Amniotic stem cell (primary cell): ENCODE data around the gene MRPS23.

Experiments used
- DNase-seq: peaks from one replicate; lab custom pipeline; 2025; lab: John Stamatoyannopoulos, UW

The MRPS23 gene

GRCh38 chr17:57849874-57850754 is at the start of gene MRPS23:
Gene MRPS23, minus strand, starts transcription at chr17:57850044. Its CDS starts 34 bp downstream, at chr17:57850010.
- peak; percentile 99 for DNase-seq

DNA sequence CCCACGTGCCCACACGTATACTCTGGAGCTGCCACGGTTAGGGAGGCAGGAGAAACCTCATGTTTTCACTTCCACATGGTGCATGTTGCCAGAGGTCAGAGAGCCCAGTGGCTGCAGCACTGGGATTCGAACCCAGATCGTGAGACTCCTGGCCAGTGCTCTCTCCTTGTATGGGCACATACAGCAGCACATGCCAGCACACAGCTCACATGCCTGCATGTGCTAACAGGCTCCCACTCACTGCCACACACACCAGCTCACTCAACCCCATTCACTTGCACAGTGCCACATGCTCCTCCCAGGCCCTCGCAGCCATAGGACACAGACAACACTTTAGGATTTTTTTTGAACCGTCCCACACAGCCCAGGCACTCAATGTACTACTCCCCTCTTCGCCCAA is 49.5 kb upstream of the MRPS23 start:
- no peak for DNase-seq

DNA sequence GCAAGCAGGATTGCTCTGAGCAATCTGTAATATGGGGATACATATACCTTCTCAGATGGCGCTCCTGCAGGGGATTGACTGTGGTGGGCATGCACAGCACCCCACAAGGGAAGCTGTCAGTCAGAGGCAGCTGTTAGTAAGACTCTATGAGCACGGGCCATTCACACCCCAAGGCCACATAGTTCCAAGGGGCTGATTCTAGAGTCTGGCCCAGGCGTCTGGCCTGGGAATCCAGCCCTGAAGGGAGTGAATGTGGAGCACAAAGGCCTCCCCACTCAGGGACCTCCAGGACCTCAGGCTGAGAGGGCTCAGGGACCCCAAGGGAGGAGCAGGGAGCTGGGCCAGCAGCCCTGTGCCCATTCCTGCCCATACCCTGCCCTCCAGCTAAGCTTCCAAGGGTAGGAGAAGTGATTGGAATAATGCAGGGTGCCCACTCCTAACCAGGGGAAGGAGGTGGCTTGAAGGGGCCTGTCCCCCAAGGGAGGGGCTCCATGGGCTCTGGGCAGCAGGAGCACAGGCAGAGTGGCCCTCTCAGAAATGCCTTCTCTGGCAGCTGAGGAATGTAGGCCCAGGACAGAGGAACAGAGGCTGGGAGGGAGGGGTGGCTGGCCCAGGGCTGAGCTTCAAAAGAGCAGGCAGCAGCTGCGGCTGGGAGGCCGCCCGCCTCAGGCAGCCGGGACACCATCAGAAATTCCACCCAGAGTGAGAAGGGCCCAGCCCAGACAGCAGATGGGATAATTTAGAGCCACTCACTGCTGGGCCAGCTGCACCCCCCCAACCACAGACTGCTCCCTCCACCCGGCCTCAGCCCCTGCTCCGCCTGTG is 48.9 kb upstream of the MRPS23 start:
- peak; percentile 29 for DNase-seq

GRCh38 chr17:57895382-57896060 is 45.7 kb upstream of the MRPS23 start:
- no peak for DNase-seq

- DNase-seq: no peak
Measured at GRCh38 chr17:57894848-57895247, 45.0 kb upstream of the MRPS23 start.

GRCh38 chr17:57892820-57893595 is 43.2 kb upstream of the MRPS23 start:
- DNase-seq: peak; percentile 97

DNA sequence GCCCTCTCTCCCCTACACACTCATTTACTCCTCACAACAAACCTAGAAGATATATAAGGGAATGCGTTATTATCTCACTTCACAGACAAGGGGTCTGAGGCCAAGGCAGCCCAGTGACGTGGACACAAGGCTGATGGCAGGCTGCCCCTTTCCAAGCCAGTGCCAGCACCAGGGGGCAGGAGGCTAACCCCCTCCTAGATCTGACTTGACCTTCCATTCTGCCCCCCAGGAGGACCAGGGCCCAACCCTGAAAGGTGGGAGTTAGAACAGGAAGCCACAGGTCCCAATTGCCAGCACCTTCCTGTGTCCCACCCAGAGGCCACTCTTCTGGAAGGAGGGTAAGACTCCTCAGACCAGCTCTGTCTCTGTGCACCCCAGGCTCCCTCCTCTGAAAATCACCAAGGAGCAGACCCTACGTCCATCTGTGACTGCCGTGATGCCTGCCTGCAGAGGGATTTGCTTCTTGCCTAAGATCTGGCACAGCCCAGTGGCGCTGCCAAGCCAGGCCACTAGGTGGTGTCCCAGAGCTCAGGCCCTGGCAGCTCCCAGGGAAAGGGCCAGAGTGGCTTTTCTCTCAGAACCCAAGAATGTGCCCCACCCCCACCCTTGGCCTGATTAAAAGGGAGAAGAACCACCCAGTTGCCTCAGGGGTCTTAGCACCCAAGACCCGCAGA is 42.4 kb upstream of the MRPS23 start:
- peak; percentile 79 for DNase-seq

- DNase-seq: no peak
Measured at GRCh38 chr17:57890857-57891232, 41.0 kb upstream of the MRPS23 start.

DNA sequence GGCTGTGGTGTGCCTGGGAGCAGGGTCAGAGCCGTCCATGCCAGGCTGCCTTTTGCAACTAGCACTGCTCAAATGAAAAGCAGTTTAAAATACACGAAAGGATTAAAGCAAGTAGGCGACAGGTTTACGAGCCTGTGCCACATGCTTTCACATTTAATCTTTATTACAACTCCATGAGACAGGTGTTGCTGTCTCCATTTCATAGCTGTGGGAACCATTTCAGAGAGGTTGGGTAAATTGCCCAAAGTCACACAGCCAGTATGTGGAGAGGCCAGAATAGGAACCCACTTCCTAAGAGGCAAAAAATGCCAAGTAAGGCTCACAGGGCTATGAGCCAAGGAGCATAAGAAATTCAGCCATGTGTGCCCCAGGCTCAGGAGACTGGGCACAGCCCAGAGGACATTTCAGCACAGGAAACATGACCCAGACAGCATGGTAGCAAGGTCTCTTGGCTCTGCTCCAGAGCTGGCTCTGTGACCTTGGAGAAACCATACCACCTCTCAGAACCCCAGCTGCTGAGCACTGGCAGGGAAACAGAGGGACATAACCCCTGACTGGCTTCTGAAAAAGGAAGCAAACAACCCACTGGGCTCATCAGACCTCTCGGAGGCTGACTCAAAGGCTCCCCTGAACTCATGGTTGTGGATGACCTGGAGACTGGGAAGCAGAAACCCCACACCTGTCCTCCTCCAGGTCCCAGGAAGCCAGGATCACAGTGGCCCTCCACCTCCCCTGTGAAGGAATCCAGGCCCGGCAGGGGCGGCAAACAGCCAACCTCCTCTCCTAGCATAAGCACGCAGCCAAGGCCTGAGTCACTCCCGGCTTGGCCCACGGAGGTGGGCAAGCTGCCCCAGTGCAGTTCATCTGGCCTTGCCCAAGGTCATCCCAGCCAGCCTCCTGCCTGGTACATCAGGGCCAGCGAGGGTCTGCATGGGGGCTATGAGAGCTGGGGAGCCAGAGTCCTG is 40.3 kb upstream of the MRPS23 start:
- DNase-seq: peak; percentile 39

DNA sequence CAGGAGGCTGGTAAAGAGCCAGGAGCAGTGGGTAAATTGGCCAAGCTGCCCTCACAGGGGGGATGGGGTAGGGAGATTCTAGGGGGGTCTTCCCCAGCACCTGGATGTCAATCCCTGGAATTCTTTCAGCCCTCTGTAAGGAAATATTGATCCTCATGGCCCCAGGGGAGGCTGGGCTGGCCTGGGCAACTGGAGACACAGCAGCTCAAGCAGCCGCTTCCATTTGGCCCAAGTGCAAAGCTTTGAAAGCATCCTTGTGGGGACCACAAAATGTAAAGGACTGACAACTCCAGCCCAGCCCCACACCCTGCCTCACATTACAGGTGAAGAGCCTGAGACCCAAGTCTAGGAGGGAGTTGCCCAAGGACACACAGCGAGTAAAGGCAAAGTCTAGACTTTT is 39.4 kb upstream of the MRPS23 start:
- DNase-seq: no peak

GRCh38 chr17:57888311-57889216 is 38.7 kb upstream of the MRPS23 start:
- no peak for DNase-seq

DNA sequence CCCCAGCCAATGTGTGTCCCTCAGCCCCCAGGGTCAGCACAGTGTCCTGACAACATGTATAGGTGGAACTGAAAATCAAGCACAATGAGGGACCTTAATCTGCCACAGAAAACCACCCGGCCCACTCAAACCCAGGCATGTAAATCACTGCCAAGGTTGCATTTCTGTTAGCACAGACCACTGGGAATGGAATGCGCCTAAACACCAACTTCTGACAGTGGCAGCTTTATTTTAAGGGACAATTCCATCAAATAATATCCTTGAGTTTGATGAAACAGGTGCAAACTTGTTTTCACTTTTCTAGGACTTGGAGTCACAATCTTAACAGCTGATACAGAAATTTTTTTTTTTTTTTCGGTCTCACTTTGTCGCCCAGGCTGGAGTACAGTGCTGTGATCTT is 37.3 kb upstream of the MRPS23 start:
- no peak for DNase-seq

DNA sequence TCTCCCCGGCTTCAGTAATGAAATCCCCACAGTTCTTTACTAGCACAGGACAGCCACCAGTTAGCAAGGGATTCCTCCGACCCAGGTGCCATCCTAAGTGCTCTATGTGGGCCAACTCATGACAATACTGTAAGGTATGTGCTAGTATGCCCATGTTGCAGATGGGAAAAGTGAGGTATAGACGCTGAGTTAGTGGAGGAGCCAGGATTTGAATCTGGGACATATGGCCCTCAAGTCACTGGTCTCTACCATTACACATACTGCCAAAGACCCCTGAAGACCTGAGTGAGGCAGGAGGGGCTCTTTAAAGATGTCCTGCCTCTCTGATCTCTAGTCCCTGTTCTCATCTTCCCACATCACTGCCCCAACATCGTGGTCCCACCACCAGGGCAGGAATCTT is 36.2 kb upstream of the MRPS23 start:
- DNase-seq: no peak

GRCh38 chr17:57885148-57885915 is 35.5 kb upstream of the MRPS23 start:
- no peak for DNase-seq

GRCh38 chr17:57881783-57882351 is 32.0 kb upstream of the MRPS23 start:
- no peak for DNase-seq

- DNase-seq: peak; percentile 72
Measured at GRCh38 chr17:57881143-57881542, 31.3 kb upstream of the MRPS23 start.

DNA sequence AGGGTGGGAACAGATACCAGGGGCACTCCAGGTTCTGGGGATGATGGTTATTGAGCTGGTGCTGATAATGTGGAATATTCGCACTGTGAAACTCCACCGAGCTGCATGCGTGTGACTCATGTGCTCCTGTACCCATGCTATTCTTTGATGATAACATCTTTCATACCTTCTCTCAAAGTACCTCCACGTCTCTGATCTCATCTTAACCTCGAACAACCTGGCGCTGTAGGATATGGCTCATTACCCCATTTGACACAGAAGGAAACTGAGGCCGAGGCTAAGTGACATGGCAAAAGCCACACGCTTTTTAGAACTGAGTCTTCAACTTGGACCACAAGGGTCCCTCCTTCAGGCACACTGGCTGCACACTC is 30.2 kb upstream of the MRPS23 start:
- DNase-seq: no peak
